ENCODE data around the gene EDC4.
"Not testable (repeated sequence)": the region's sequence is repeated elsewhere in the genome, so short reads cannot be mapped to it uniquely, and the experiment has no call there.

The EDC4 gene, protein sequence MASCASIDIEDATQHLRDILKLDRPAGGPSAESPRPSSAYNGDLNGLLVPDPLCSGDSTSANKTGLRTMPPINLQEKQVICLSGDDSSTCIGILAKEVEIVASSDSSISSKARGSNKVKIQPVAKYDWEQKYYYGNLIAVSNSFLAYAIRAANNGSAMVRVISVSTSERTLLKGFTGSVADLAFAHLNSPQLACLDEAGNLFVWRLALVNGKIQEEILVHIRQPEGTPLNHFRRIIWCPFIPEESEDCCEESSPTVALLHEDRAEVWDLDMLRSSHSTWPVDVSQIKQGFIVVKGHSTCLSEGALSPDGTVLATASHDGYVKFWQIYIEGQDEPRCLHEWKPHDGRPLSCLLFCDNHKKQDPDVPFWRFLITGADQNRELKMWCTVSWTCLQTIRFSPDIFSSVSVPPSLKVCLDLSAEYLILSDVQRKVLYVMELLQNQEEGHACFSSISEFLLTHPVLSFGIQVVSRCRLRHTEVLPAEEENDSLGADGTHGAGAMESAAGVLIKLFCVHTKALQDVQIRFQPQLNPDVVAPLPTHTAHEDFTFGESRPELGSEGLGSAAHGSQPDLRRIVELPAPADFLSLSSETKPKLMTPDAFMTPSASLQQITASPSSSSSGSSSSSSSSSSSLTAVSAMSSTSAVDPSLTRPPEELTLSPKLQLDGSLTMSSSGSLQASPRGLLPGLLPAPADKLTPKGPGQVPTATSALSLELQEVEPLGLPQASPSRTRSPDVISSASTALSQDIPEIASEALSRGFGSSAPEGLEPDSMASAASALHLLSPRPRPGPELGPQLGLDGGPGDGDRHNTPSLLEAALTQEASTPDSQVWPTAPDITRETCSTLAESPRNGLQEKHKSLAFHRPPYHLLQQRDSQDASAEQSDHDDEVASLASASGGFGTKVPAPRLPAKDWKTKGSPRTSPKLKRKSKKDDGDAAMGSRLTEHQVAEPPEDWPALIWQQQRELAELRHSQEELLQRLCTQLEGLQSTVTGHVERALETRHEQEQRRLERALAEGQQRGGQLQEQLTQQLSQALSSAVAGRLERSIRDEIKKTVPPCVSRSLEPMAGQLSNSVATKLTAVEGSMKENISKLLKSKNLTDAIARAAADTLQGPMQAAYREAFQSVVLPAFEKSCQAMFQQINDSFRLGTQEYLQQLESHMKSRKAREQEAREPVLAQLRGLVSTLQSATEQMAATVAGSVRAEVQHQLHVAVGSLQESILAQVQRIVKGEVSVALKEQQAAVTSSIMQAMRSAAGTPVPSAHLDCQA (N-terminal part only)

DNA sequence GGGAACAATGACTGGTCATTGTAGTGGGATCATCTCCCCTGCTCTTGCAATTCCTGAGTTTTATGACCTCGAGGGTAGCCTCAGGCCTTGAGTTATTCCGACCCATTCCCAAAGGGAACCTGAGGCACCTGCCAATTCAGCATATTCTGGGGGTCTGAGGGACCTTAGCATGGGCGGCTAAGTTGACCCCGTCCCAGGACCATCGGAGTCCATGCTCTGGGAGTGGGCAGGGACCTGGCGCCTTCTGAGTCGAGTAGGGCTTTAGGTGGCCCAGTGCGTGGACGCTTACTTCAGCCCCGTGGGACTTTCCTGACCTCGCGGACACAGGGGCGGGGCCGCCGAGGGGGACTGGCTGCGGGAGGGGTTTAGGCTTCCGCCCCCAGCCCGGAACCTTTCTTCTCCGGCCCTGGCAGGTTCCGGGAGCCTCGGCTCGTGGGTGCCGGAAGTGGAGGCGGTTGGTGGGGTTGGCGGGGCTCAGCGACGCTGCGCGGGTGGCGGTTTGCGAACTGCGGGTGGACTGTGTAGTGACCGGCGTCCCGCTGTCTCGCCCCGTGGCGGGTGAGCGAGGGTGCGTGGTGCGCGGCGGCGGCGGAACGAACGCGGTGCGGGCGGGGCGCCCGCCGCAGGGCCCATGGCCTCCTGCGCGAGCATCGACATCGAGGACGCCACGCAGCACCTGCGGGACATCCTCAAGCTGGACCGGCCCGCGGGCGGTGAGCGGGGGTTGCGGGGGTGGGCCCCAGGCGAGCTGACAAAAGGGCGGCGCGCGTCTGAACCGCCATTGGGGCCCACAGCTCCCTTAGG lies at the start of gene EDC4:
Gene EDC4 (plus strand): TSS at position 422 of the 804 bp plus-strand sequence. CDS start 210 bp downstream, at position 632.
- peak; percentile 80 for DNase-seq (ENCODE audit: low spot score)

DNA sequence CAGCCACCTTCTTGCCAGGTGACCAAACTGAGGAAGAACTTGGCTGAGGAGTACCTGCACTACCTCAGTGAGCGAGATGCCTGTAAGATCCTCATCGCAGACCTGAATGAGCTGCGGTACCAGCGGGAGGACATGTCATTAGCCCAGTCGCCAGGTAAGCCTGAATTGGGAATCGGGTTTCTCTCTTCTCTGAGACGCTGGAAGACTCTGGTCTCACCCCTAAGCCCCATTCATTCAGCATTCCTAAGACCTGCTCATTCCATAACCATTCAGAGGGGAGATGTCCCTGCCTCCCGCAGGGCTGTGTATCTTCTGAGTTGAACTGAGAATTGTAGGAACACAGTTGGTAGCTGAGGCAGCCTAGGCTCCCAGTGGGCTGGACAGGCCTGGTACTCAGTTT lies 47.7 kb upstream of the EDC4 start:
- no peak for DNase-seq (ENCODE audit: low spot score)

DNA sequence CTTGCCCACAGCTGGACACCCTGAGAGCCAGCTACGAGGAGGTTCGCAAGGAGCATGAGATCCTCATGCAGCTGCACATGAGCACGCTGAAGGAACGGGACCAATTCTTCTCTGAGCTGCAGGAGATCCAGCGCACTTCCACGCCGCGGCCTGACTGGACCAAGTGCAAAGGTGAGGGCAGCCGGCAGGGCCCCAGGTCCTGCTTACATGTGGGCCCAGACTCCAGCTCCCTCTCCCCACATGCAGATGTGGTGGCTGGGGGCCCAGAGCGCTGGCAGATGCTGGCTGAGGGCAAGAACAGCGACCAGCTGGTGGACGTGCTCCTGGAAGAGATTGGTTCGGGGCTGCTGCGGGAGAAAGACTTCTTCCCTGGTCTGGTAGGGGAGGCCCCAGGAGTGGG lies 46.9 kb upstream of the EDC4 start:
- no peak for DNase-seq (ENCODE audit: low spot score)

DNA sequence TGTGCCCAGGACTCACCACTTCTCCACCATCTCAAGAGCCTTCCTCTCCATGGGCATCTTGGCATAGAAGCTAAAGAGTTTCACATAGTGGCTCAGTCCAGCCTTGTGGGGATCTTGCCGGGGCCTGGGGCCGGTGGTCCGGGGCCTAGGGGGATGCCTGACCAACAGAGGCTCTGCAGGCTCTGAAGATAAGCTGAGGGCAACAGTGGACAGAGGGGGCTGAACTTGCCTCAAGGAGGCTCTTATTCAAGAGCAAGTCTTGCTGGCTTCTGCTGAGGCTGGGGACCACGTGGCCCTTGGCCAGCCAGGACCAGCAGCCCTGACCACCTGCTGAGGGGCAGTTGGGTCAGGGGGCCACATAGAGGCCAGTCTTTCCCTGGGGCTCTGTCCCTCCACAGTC lies 44.2 kb upstream of the EDC4 start:
- no peak for DNase-seq (ENCODE audit: low spot score)

DNA sequence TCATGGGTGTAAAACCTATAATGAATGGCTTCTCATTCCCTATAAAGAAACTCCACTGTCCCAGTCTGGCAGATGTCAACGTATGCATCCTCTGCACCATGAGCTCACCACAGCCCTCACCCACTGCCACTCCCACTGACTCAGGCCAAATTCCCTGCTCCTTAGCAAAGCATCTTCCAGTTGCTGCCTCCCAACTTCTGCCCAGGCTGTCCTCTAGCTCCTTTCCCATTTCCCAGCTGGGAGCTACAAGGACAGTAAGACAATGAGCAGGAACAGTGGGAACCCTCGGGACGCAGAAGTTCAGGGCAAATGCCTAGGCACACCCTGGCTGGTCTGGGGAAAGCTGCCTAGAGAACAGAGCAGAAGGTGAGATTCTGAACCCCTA lies 39.8 kb upstream of the EDC4 start:
- no peak for DNase-seq (ENCODE audit: low spot score)

DNA sequence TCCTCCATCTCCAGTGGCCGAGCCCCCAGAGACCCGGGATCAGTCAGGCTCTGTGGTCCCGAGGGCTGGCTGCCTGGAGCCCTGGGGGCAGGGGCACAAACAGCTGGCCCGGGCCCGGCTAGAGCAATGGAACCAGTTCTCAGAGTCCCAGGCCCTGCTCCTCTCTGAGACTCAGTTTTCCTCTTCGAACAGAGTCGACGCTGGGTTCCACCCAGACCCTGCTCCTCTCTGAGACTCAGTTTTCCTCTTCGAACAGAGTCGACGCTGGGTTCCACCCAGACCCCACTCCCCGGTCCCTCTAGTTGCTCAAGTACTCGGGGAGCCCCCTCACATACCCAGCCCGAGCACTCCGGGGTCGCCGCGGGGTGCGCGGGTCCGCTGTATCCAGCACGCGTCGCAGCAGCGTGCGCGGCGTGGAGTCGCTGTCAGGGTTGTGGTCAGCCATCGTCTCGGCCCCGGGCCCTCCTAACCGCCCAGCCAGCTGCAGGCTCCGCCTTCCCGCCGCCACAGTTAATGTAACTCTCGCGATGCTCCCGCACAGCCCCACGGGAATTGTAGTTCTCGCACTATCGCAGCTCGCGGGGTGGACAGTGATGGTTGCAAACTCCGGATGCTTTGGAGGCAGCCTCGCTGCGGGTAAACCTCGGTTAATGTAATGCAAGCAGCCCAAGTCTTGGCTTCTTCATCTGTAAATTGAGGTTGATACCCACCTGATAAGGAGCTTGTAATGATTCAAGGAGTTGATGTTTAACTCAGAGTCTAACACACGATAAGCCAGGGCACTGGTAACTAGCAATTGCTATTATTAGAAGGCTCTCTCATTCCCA lies 39.2 kb upstream of the EDC4 start:
- DNase-seq (ENCODE audit: low spot score) = peak; percentile 88

DNA sequence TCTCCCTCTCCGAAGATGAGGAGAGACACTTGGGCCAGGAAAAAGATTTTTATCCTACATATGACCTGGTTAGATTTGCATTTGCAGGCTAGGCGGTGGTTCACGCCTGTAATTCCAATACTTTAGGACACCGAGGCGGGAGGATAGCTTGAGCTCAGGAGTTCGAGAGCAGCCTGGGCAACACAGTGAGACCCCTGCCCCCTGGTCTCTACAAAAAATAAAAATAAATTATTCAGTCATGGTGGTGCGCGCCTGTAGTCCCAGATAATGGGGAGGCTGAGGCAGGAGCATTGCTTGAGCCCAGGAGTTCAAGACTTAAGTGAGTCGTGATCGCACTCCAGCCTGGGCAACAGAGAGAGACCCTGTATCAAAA lies 38.6 kb upstream of the EDC4 start:
- DNase-seq (ENCODE audit: low spot score) = no peak

DNA sequence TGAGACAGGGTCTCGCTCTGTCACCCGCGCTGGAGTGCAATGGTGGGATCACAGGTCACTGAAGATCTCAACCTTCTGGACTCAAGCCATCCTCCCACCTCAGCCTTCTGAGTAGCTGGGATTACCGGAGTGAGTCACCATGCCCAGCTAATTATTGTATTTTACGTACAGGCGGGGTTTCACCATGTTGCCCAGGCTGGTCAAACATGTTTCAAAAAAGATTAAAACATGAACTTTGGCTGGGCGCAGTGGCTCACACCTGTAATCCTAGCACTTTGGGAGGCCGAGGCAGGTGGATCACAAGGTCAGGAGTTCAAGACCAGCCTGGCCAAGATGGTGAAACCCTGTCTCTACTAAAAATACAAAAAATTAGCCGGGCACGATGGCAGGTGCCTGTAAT lies 35.7 kb upstream of the EDC4 start:
- not testable (repeated sequence) for DNase-seq (ENCODE audit: low spot score)

DNA sequence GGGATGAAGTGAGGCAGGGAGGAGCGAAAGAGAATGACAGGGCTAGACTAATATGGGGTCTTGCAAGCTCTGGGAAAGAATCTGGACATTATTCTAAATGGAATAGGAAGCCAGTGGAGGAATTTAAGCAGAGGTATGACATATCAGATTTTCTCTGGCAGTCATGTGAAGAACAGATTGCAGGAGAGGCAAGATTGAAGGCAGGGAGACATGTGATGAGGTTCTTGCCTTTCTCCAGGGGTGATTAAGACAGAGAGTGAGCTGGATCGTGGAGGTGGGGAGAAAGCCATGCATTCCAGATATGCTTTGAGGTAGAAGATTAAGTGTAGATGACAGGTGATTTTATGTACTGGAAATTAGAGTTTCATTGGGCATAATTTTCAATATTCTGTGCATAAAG lies 35.0 kb upstream of the EDC4 start:
- no peak for DNase-seq (ENCODE audit: low spot score)

DNA sequence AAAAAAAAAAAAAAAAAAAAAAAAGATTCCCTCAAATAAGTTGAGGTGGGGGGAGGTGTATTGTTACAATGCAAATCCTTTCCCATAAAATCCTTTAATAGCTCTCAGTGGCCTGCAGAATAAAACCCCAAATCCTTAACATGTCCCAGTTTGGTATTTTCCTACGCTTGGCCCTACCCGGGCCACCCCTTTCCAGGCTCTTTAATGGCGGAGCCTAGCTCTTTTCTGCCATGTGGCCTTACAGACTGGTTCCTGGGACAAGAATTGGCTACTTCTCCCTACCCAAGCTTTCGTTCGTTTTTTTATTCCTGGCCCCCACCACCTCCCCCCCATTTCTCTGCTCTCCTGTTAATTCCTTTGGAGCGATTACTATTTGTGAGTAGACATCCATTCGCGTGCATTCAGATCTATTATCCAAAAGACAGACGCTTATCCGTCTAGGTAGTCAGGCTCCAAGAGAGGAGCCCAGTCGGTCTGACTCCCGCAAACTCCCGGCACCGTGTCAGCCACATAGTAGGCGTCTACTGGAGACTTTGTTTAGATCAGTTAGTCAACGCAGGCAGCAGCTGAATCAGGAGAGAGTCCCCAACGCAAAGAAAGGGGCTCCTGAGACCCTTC lies 31.5 kb upstream of the EDC4 start:
- DNase-seq (ENCODE audit: low spot score) = no peak

DNA sequence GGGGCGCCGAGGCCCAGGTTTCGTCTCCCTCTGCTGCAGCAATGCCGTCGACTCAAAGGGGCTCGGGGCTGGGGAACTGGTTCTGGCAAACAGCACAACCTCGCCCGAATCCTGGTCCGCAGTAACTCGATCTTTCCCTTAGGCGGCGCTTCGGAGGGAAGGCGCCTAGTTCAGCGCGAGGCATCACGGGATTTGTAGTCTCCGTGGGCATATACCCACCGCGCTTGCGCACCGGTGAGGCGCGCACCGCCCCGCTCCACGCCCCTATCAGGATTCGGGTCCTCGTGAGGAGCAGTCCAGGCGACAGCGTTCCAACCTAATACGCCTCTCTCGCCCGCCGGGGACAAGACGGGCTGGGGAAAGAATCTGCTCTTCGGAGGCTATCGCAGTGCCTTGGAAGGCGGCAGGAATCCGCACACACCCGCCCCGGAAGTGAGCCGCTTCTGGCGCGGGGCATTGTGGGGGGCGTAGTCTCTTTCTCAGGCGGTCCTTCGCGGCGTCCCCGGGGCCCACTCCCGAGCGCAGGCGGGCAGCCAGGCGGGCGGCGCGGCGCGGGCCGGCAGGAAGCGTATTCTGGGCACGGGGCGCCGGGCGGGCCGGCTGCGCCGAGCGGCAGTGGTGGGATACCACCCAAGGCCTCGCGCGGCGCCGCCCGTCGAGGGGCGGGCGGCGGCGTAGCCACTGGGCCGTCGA lies 30.9 kb upstream of the EDC4 start, which contains the start of gene THAP11:
Gene THAP11 (plus strand): TSS at position 505 of the 693 bp plus-strand sequence. CDS start 235 bp downstream, outside the sequence.
- peak; percentile 95 for DNase-seq (ENCODE audit: low spot score)

DNA sequence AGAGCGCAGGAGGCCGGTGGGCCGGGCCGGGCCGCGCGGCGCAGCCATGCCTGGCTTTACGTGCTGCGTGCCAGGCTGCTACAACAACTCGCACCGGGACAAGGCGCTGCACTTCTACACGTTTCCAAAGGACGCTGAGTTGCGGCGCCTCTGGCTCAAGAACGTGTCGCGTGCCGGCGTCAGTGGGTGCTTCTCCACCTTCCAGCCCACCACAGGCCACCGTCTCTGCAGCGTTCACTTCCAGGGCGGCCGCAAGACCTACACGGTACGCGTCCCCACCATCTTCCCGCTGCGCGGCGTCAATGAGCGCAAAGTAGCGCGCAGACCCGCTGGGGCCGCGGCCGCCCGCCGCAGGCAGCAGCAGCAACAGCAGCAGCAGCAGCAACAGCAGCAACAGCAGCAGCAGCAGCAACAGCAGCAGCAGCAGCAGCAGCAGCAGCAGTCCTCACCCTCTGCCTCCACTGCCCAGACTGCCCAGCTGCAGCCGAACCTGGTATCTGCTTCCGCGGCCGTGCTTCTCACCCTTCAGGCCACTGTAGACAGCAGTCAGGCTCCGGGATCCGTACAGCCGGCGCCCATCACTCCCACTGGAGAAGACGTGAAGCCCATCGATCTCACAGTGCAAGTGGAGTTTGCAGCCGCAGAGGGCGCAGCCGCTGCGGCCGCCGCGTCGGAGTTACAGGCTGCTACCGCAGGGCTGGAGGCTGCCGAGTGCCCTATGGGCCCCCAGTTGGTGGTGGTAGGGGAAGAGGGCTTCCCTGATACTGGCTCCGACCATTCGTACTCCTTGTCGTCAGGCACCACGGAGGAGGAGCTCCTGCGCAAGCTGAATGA lies 30.1 kb upstream of the EDC4 start:
- peak; percentile 69 for DNase-seq (ENCODE audit: low spot score)

DNA sequence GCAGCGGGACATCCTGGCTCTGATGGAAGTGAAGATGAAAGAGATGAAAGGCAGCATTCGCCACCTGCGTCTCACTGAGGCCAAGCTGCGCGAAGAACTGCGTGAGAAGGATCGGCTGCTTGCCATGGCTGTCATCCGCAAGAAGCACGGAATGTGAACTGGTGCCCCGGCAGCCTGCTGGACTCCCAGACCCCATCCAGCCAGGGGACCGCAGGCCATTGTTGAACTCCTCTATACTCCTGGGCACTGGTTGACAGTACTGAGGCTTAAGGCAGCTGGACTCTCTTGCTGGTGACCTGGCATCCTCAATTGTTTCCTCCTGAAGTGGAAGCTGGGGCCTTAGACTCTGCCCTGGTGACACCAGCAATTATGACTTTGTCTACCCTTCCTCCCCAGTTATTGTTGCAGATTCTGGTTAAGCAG lies 29.5 kb upstream of the EDC4 start:
- DNase-seq (ENCODE audit: low spot score) = no peak

DNA sequence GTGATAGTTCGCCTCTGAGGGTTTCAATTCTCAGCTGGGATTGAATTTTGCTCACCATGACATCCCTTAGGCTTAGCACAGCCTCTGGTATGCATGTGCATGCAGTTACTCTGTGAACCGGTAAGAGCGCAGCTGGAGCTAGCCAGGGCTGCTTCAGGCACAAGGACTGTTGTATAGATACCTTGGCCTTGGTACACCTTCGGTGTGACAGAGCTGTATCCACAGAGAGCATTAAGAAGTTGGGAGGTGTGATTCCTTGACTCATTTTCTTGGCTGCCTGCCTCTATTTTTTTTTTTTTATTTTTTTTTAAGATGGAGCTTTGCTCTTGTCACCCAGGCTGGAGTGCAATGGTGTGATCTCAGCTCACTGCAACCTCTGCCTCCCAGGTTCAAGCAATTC lies 28.4 kb upstream of the EDC4 start:
- DNase-seq (ENCODE audit: low spot score) = no peak

DNA sequence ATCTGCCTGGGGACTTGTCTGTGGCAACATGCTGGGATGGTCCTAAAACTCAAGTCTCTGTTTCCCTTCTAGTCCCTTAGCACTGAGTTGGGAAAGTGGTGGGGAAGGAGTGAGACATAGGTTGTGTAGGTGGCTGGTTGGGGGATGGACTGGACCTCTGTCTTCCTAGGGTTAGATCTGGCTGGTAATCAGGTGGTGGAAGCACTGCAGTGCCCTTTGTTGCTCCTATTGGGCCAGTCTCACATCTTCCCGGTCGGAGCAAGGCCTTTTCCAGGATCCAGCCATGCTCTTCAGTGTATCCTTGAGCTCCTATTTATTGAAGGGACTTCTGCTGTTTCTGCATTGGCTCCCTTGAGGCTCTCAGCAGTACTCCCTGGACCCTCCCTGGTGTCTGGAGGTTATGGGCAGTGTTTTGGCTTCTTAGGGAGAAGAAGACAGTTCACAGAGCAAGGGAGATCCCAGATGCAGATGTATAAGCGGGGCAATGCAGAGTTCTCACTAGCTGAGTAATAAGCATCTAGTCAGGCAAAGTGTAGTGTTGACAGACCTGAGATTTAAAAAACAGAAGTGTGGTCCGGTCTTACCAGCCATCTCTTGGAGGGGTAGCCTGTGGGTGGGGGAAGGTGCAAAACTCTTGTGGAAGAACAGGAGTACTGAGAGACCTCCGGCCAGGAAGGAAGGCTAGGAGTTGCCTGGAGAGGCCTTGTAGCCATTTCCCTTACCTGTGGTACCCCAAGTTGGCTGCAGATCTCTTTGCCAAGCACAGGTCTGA lies 27.4 kb upstream of the EDC4 start:
- no peak for DNase-seq (ENCODE audit: low spot score)

DNA sequence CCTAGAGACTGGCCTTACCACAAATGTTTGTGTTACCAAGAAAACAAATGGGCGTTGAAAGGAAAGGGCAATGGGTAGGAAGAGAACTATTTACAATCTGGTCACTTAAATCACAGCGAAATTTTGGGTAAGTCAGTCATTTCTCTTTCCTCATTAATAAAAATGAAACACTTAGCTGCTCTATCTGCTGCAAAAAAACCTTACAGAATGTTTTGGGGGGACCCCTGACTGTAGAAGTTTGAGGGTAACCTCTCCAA lies 26.9 kb upstream of the EDC4 start:
- no peak for DNase-seq (ENCODE audit: low spot score)

DNA sequence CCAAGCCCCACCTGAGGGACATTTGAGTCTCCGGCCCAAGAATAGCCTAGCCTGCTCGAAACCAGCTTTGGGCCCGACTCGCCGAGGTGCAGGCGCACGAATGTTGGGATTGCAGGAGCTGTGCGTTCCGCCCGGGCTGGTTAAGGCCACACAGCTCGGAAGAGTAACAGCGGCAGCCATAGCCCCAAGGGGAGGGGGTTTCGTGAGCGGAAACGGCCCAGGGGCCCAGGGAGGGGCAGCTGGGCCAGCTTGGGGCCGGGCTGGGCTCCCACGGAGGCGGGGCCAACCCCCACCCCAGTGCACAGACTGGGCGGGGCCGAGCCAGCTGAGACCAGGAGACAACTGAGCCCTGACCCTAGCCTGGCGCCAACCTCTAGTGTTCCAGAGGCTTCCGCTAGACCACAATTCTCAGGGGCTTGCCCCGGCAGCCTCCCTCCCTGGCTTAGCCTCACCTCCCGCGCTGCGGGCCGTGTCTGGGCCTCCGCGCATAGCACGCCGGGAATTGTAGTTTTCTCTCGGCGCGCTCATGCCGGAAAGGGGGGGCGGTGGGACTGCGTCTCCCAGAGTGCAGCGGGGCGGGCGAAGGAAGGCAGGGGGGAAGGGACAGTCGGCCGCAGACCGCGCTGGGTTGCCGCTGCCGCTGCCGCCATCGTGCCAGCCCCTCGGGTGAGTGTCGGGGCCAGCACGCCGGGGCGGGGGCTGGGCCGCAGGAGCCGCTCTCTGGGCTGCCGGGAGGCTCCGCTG lies 26.4 kb upstream of the EDC4 start, which contains the start of gene NUTF2:
Gene NUTF2 (plus strand): TSS at position 614 of the 744 bp plus-strand sequence. CDS start 18,198 bp downstream, outside the sequence.
- peak; percentile 95 for DNase-seq (ENCODE audit: low spot score)

Data from putamen (tissue), 1 donor.